HG03558 (cell line): ENCODE data around the gene VPS26B.
"Not testable (repeated sequence)": the region's sequence is repeated elsewhere in the genome, so short reads cannot be mapped to it uniquely, and the experiment has no call there.

Experiments
- ATAC-seq: cut with Tn5 transposase; IDR thresholded peaks from one replicate; pipeline ENCODE4 v1.9.1; 2021; ENCODE audit warnings: moderate number of reproducible peaks; ENCODE audit not compliant: unreplicated experiment; ENCODE audit errors: extremely low read depth

VPS26B gene

GRCh38 chr11:134276396-134277182 lies 52.1 kb downstream of the VPS26B start:
- ATAC-seq: no peak

- no peak for ATAC-seq
These were observed 52.9 kb downstream of the VPS26B start for GRCh38 chr11:134277183-134278001.

- no peak for ATAC-seq
These were observed 53.9 kb downstream of the VPS26B start for GRCh38 chr11:134278356-134278755.

- ATAC-seq: not testable (repeated sequence)
These were observed 57.2 kb downstream of the VPS26B start for GRCh38 chr11:134281635-134282034.

GRCh38 chr11:134282121-134283045 lies 57.9 kb downstream of the VPS26B start:
- no peak for ATAC-seq

- ATAC-seq: no peak
These were observed 59.2 kb downstream of the VPS26B start for GRCh38 chr11:134283461-134284230.

- ATAC-seq: not testable (repeated sequence)
These were observed 59.9 kb downstream of the VPS26B start for GRCh38 chr11:134284349-134284748.

GRCh38 chr11:134287561-134287960 lies 63.1 kb downstream of the VPS26B start:
- no peak for ATAC-seq

GRCh38 chr11:134288486-134288885 lies 64.0 kb downstream of the VPS26B start:
- ATAC-seq: no peak

- no peak for ATAC-seq
These were observed 64.7 kb downstream of the VPS26B start for GRCh38 chr11:134289167-134289566.

GRCh38 chr11:134289789-134290188 lies 65.3 kb downstream of the VPS26B start:
- ATAC-seq: no peak

GRCh38 chr11:134290646-134291045 lies 66.2 kb downstream of the VPS26B start:
- ATAC-seq: no peak

GRCh38 chr11:134291196-134291595 lies 66.7 kb downstream of the VPS26B start:
- no peak for ATAC-seq

GRCh38 chr11:134292661-134293060 lies 68.2 kb downstream of the VPS26B start:
- no peak for ATAC-seq

GRCh38 chr11:134293119-134294113 lies 68.9 kb downstream of the VPS26B start:
- no peak for ATAC-seq

GRCh38 chr11:134294664-134295063 lies 70.2 kb downstream of the VPS26B start:
- no peak for ATAC-seq
